GM19324 (cell line): ENCODE measurements around the gene EREG.
"Not testable (repeated sequence)": the region's sequence is repeated elsewhere in the genome, so short reads cannot be mapped to it uniquely, and the experiment has no call there.

Experiments
- ATAC-seq: cut with Tn5 transposase; IDR thresholded peaks from one replicate; pipeline ENCODE4 v1.9.1; 2021; ENCODE audit warnings: mild to moderate bottlenecking, moderate library complexity; ENCODE audit not compliant: unreplicated experiment, low FRiP score

Gene EREG

DNA sequence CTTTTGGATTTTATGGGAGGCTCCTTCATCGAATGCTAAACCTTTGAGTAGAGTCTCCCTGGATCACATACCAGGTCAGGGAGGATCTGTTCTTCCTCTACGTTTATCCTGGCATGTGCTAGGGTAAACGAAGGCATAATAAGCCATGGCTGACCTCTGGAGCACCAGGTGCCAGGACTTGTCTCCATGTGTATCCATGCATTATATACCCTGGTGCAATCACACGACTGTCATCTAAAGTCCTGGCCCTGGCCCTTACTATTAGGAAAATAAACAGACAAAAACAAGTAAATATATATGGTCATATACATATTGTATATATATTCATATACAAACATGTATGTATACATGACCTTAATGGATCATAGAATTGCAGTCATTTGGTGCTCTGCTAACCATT lies 21.2 kb downstream of the EREG start:
- ATAC-seq = no peak

DNA sequence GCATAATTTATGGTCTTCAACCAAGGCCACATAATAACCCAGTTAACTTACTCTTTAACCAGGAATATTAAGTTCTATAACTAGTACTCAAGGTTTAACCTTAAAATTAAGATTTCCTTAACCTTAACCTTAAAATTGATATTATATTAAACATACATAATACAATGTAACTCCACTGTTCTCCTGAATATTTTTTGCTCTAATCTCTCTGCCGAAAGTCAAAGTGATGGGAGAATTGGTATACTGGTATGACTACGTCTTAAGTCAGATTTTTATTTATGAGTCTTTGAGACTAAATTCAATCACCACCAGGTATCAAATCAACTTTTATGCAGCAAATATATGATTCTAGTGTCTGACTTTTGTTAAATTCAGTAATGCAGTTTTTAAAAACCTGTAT lies 22.8 kb downstream of the EREG start:
- no peak for ATAC-seq

DNA sequence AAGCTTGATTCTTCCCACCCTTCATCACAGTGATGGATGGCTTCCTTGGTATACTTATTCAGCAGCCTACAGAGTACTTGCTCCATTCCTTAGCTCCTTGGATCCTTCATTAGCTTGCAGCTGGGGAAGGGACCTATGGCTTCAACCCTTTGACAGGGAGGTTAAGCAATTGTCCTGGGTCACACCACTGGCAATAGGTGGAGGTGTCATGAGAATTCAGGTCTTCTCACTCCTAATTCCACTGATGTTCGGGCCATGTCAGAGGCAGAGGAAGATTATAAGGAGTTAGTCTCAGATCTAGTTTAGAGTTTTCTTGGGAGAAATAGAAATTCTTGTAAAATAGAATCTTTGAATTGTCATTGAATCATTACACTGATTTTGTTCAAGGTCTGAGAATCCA lies 24.5 kb downstream of the EREG start:
- ATAC-seq = no peak

DNA sequence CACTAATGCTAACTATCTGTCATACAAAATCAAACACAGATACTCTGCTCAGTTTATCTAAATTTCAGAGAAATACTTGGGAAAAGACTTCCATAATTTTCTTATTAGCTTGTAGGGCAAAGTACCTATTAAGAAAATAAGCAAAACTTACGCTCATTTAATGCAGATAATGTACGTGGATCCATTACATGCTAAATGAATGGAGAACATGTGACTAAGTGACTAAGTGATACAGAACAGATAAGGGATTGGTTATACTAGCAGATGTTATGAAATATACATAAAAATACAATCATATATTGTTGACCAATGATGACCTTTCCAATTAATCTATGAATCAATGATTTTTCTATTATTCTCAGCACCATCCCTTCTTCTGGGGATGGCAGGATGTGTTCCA lies 25.7 kb downstream of the EREG start:
- no peak for ATAC-seq

DNA sequence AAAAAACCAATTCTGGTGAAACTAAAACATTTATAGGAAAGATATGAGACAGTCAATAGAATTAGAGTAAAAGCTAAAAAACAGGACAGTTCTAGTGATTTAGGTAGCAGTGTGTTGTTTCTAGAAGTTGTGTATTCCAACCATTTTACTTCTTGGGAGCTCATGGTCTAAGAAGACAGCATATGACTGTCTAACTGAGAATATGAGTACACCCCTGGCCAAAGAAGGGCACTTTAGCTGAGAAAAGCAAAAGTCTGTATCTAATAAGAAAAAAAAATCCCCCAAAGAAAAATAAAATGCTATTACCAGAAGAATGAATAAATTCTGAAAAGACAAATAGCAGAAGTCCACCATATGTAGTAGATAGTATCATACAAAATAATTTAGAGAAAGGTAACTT lies 26.4 kb downstream of the EREG start:
- no peak for ATAC-seq

DNA sequence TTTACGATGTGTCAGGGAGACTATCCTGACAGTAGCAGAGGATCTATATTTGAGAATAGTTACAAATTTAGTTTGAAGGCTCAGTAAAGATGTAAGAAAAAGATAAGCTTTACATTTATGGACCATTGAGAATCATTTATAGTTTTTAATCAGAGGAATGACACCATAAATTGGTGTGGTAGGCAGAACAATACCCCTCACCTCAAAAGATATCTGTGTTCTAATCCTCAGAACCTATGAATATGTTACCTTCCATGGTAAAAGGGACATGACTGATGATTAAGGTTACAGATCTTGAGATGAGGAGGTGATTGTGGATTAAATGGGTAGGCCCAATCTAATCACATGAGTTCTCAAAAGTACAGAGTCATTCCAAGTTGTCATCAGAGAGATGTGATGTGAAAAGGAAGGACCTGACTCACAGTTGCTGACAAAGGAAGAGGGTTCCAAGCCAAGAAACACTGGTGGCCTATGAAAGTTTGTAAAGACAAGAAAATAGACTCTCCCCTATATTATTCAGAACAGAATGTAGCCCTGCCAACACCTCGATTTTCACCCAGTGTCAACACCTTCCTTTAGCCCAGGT lies 27.0 kb downstream of the EREG start:
- no peak for ATAC-seq

DNA sequence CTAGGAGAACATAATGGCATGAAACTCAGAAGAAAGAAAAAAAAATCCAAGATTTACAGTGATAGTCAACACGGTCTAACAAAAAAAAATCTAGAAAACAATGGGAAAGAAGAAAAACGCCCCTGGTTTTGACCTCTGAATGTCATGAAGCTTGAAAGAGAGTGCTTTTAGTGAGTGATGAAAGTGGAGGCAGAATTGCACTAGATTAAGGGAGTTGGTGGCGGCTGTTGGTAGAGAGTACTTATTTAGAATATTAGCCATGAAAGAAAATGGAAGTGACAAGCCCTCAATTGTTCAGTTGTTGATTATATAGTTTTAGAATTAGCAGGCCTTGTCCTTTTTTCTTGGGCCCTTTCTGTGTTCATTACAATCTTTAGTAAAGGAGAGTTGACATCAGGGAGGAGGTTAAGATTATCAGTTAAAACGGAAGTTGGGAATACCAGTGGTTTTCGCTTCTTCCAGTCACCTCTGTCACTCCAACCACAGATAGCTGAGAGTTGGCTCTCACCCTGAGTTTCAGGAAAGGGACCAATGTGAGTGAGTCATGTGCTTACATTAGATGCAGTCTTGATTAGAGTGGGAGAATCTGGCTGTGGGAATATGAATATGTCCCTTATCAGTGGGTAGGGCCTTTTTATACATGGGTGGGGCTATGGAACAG lies 29.7 kb downstream of the EREG start:
- no peak for ATAC-seq

DNA sequence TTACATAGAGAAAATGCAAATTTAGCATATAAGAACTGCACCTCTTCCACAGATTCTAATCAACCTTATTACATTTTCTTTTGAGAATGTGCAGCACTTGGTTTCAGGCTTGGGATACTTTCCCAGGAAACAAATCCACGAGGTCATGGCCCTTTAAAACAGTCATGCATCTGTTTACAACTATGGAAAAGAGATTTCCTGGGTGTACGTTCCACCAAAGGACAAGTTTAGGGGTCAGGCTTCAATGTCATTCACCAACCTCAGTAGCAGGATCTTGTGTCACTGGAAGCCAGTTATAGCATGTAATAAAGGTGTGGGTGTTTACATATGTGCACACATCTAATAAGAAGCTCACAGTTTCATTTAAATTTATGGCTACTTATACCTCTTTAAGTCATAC lies 30.7 kb downstream of the EREG start:
- no peak for ATAC-seq

DNA sequence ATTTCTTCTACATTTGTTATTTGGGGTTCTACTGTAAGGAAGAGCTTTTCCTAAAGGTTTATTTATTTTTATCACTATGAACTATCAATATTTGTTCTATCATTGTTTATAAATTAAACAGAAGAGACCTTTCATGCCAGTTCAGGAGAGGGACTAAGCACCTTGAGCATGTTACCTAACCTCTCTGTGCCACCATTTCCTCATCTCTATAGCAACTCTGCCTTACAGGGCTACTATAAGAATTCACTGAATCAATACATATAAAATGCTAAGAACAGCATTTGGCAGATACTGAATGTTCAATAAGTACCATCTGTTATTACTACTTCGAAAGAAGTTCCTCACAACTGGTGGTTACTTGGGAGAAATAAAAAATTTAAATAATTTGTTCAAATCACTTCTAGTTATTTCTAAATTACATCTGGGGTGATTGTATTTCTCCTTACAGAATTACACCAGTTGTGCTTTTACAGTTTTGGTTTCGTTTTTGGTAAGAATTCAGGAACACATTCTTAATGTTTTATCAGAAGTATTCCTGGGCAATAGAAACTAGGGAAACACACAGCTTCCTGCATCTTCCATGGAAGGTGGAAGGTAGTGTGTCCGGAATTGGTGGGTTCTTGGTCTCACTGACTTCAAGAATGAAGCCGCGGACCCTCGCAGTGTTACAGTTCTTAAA lies 32.9 kb downstream of the EREG start:
- ATAC-seq = no peak

DNA sequence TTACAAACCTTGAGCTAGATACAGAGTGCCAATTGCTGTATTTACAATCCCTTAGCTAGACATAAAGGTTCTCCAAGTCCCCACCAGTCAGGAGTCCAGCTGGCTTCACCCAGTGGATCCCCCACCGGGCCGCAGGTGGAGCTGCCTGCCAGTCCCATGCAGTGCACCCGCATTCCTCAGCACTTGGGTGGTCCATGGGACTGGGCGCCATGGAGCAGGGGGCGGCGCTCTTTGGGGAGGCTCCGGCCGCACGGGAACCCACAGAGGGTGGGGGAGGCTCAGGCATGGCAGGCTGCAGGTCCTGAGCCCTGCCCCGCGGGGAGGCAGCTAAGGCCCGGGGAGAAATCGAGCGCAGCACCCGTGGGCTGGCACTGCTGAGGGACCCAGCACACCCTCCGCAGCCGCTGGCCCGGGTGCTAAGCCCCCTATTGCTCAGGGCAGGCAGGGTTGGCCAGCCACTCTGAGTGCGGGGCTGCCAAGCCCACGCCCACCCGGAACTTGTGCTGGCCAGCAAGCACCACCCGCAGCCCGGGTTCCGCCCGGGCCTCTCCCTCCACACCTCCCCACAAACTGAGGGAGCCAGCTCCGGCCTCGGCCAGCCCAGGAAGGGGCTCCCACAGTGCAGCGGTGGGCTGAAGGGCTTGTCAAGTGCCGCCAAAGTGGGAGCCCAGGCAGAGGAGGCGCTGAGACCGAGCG lies 34.1 kb downstream of the EREG start:
- not testable (repeated sequence) for ATAC-seq

DNA sequence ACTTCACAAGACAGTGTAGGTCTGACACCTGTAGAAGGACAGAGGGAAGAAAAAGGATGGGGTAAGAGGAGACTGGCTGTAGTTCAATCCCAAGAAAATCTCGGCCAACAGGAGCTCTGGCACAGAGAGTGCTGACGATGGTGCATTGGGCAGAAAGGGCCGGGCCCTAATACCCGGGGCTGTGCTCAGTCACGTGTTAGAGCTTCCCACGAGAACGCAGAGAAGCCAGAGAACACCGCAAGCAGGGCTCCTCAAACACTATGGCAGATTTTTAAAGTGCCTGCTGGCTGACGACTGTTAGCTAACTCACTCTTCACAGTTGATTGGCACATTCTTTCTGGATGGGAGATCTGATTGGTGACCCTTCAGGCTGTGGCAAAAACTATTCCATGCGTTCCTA lies 35.5 kb downstream of the EREG start:
- no peak for ATAC-seq

DNA sequence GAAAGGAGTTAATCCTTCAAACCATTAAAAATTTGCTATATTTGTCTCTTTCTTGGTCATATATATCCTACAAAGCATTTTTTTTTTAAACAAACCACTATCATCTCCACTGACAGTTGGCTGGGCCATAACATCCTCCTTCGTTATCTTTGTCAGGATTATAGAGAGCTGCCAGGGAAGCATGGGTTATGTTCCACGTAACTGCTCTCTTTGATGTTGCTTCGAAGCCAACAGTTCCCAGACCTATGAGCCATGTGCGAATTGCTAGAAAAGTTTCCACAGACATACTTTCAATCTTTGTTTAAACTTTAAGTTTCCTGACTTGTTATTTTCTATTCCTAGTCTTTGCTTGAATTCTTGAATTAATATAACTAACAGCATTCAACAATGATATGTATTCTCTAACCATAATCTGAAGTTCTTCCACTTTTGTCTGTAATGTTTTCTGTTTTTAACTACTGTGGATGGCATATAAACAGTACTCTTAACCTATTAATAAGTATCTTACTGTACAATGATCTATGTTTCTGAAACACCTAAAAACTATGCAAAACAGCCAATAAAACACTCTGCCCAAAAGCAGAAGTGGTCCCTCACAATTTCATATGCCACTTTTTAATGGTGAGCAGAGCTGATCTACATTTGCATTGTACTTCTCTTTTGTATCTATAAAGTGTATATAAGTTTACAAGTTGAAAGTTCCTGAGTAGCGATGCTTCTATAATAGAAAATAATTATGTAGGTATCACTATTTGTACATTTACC lies 37.9 kb downstream of the EREG start:
- ATAC-seq = peak; percentile 95

DNA sequence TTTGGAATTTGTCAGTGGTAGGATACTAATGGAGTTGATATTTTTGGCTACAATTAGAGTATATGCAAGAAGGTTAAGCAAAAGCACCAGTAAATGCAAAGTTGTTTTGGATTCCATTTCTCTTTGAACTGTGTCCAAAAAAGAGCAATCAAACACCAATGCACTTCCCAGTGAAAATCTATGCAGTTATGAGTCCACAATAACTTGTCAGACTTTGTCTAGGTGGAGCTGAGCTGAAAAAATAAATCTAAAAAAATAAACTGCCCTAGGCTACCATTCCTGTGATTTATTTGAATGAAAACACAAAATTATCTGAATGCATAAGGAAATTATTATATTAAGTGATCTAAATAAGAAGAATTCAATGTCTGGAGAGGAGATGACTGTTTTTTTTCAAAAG lies 42.9 kb downstream of the EREG start:
- ATAC-seq = no peak

DNA sequence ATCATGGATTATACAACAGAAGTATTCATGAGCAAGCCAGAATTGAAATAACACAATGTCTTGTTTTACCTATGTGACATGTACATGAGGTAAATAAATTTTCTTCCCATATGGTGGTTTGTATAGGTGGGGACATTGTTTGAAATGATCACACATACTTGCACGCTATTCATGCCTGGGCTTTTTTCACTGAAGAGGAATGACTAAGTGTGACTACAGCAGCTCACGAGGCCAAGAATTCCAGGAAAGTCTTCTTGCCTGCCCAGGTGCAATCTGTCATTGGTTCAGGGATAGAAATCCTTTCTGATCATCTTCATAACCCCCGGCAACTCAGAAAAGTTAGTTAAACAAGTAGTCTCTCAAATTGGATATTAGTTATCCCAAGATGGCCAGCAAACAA lies 43.7 kb downstream of the EREG start:
- no peak for ATAC-seq

DNA sequence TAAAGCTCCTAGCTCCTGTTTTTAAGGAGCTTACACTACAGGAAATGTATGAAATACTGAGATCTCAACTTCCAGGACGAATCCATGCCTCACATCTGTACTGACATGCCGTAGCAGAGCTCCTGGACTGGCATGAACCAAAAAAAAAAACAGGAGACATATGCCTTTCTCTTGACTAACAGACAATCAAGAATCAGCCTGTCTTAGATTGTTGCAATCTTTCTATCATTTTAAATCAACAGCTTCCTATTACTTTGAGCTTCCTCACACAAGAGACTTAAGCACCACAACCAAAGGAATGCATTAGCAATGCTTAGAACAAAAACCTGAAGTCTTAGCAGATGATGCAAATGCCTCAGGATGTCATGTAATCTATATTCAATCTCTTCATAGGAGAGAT lies 45.3 kb downstream of the EREG start:
- ATAC-seq = no peak

DNA sequence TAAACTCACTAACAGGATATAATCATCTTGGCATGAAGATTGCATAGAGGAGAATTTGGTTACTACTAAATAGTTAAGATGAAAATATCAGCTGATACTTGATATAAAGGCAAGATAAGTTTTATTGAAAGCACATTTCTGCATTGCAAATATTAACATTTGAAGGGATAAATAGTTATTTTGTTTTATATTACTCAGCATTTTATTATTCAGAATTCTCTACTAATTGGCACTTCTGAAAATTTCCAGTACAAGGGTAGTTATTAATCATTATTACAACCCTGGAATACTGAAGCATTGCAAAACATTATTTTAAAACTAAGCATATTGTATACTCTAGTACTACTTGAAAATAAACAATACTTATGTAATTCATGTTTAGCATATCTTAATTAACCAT lies 47.3 kb downstream of the EREG start:
- ATAC-seq = no peak

DNA sequence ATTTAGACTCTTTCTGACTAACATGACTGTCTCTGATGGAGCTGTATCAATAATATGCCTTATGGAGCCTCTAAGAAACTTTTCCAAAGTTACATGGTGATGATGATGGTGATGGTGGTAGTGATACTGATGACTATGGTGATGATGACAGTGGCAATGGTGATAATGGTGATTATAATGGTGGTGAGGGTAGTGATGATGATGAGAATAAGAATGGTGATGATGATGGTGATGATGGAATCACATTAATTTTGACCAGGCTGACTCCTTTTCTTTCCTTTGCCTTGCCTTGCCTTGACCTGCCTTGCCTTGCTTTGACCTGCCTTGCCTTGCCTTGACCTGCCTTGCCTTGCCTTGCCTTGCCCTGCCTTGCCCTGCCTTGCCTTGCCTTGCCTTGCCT lies 48.3 kb downstream of the EREG start:
- no peak for ATAC-seq

DNA sequence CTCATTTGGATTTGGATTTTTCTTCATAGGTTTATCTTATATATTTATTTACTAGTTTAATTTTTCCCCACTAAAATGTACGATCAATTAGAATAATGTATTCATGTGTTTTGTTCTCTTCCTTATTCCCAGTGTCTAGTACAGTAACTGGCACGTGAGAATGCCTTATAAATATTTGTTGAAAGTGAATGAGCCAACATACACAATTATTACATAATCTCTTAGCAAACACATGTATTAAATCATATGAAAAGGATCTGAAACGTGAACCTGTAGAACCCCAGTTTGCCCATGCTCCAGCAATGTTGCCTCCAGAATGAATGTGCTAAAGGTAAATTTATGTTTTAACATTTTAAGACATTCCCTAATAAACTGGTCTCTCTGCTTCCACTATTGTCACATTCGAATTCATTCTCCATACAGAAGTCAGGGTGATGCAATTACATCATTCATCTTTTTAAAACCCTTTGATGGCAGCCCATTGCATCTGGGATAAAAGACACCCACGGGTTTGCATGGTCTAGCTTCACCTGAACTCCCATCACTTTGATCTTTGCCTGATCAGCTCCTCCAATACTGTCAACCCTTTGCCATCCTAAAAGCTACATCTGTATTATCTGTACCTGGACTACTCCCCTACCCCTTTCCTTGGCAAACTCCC lies 49.3 kb downstream of the EREG start:
- no peak for ATAC-seq

DNA sequence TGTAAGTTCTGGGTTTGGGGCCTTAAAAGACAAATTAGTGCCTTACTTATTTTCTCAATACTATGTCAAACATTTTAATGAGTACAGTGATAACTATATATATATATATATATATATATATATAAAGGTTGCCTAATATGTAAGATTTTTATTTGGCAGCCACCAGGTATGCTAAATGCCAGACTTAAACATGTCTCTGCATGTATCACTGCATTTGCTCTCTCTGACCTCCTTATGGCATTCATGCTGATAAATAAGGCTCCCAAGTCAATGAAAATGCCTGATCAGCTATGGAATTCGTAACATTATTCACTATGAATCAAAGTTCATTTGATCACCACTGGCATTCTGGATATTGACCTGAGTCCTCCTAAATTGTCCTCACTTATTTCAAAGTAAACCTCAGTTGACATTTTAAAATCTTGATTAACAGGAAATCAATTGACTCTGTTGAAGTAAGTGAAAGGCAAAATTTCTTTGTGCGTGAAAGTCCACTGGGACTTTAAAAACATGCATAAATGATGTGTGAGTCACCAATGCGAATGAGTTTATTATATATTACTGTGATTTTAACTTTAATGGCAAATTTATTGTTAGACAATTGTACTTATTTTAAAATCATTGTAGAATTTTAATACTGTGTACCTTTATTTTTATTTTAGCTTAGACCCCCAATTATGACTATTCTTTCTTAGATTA lies 50.8 kb downstream of the EREG start:
- ATAC-seq = no peak
